H7 (cell line): Measurements from ENCODE around the gene FHOD3. TPM values are rescaled to one million over a fixed set of nuclear protein-coding genes. Genes with fewer than 3 reads are reported as not detected.

Experiments used
- DNase-seq: peaks from one replicate; pipeline ENCODE4 v3.0.0; 2012
- H3K27me3 ChIP-seq: 2 replicates; pipeline ENCODE4 v1.6.0; 2011; ENCODE audit warnings: mild to moderate bottlenecking, low read length; ENCODE audit not compliant: control insufficient read depth, insufficient read depth
- H3K36me3 ChIP-seq: replicated peaks from 2 replicates; pipeline ENCODE4 v1.5.1; 2011; ENCODE audit warnings: low read length; ENCODE audit not compliant: control insufficient read depth, insufficient read depth
- H3K4me3 ChIP-seq: 2 replicates; pipeline ENCODE4 v1.5.1; 2011; ENCODE audit warnings: low read depth, mild to moderate bottlenecking, control low read depth, low read length, moderate library complexity; ENCODE audit not compliant: insufficient read depth
- total RNA-seq: library from RNA; depleted of rRNA; stranded (reverse); fragments of >200 nt; shearing (Covaris generic); gene quantifications from 2 replicates; pipeline ENCODE4 v1.2.3, GENCODE V29; 2014

The FHOD3 gene
- total RNA-seq, 1 experiment from 2014 or later: 1.8 TPM

DNA sequence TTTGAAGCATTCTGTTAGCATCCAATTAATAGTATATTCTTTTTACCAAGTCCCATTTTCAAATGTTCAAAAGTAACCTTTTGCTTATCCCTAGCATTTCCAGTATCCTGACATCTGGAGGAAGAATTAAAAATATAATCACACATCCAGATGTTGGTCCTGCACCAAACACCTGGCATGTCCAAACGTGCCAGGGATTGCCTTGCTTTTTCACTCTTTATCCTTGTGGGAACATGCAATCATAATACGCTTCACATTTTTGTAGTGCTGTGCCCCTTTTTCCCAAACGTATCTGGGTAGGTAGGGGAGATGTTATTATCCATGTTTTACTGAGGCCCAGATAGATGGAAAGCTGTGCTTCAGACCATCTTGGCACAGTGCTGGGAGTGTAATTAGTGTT, 398.3 kb downstream of the FHOD3 start:
- Histone ChIP-seq H3K4me3 (no peak overlapping the region), H3K27me3 (peaks cover 1% of the 10 kb centered on the region; the same call in 1 of the 2 replicates), H3K36me3 (no peaks in the 10 kb centered on the region)
- DNase-seq: no peak

GRCh38 chr18:36697905-36698304, 400.4 kb downstream of the FHOD3 start:
- peaks cover under 1% of the 10 kb centered on the region; the same call in 1 of the 2 replicates for H3K27me3 ChIP-seq
- H3K36me3 ChIP-seq: no peaks in the 10 kb centered on the region
- no peak for DNase-seq
- H3K4me3 ChIP-seq: no peak overlapping the region

- Histone ChIP-seq H3K4me3 (no peak overlapping the region), H3K36me3 (no peaks in the 10 kb centered on the region), H3K27me3 (no peaks in the 10 kb centered on the region)
- no peak for DNase-seq
These were observed 403.4 kb downstream of the FHOD3 start for GRCh38 chr18:36700955-36701354.

- no peak overlapping the region for H3K4me3 ChIP-seq
- no peaks in the 10 kb centered on the region for H3K36me3 ChIP-seq
- DNase-seq: no peak
- no peaks in the 10 kb centered on the region for H3K27me3 ChIP-seq
These were observed 405.0 kb downstream of the FHOD3 start for GRCh38 chr18:36702401-36703013.

DNA sequence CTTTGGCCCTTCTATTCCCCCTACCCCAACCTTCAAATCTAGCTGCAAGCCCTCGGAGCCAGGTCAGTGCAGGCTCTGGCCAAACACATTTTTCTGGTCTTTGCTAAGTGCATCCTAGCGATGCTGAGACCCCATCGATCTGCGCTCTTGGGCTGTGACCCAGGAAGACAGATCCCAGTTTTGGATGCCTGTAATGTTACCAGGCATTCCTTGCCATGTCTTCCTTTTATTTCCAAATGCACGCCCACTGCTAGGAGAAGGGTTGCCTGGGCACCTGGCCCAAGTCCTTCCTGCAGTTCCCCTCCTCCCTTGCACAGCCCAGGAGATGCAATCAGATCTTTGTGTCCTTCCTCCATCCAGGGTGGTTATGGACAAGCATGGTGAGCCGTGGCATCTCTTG, 406.6 kb downstream of the FHOD3 start:
- no peak for DNase-seq
- Histone ChIP-seq H3K27me3 (no peaks in the 10 kb centered on the region), H3K36me3 (no peaks in the 10 kb centered on the region), H3K4me3 (no peak overlapping the region)

DNA sequence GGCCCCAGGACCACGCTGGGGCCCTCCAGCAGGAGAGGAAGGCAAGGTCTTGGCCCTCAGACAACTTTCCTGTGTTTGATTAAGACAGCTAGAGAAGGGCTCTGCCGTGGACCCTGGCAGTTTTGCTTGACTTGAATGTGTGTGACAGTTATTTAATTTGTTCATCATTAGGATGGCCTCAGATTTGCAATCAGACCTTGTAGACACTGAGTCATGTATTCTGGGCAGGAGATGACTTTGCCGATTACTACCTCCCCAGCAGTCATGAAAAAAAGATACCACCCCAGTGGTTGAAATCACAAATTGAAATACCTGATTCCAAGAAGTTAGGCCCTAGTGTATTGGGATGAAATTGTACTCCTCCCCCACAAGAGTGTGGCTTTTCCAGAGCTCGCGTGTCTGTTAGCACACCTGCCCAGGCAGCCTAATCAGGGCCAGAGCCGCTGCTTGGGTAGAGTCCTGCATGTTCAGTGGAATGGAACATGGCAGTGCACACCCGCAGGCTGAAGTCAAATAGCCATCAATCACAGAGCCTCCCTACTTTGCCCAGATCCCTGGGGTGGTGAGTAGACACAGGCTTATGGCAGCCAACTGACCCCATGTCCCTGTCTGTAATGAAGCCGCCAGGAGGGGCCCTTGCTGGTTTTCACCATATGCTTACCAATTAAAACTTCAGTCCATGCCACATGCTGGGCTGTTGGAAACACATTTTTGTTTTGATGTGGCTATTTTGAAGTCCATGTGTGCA, 408.8 kb downstream of the FHOD3 start:
- H3K27me3 ChIP-seq: no peaks in the 10 kb centered on the region
- no peak for DNase-seq
- no peak overlapping the region for H3K4me3 ChIP-seq
- H3K36me3 ChIP-seq: no peaks in the 10 kb centered on the region

DNA sequence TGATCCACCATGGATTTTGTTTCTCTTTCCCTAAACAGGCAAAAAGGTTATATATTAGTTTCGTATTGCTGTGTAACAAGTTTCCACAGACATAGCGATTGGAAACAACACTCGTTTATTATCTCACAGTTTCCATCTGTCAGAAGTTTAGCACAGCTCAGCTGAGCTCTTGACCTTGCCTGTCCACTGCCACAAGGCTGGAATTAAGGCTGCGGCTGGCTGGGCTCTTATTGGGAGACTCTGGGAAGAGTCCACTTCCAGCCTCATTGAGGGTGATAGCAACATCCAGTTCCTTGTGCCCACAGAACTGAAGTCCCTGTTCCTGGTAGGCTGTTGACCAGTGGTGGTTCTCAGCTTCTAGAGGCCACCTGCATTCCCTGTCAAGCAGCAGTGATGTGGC, 410.9 kb downstream of the FHOD3 start:
- DNase-seq: no peak
- Histone ChIP-seq H3K27me3 (no peaks in the 10 kb centered on the region), H3K4me3 (no peak overlapping the region), H3K36me3 (no peaks in the 10 kb centered on the region)

DNA sequence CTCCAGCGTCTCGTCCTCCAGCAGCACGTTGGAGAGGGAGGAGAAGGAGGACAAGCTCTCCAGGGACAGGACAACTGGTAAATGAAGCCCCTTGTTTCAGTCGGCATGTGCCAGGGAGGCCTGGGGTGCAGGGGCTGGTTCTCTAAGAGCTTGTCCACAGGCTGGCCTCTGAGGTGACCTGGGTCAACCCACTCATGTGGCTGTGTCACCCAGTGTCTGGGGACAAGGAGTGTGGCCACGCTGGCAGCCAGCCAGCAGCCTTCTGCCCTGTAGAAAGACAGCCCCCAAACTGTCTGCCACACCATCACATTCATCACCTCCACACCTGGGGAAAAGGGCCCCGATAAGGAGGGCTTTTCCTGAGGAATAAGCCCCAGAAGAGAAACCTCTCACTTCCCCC, 411.8 kb downstream of the FHOD3 start:
- no peaks in the 10 kb centered on the region for H3K36me3 ChIP-seq
- H3K4me3 ChIP-seq: no peak overlapping the region
- DNase-seq: no peak
- no peaks in the 10 kb centered on the region for H3K27me3 ChIP-seq

- no peaks in the 10 kb centered on the region for H3K27me3 ChIP-seq
- H3K4me3 ChIP-seq: no peak overlapping the region
- no peak for DNase-seq
- H3K36me3 ChIP-seq: no peaks in the 10 kb centered on the region
These were observed 413.7 kb downstream of the FHOD3 start for GRCh38 chr18:36711014-36711725.

DNA sequence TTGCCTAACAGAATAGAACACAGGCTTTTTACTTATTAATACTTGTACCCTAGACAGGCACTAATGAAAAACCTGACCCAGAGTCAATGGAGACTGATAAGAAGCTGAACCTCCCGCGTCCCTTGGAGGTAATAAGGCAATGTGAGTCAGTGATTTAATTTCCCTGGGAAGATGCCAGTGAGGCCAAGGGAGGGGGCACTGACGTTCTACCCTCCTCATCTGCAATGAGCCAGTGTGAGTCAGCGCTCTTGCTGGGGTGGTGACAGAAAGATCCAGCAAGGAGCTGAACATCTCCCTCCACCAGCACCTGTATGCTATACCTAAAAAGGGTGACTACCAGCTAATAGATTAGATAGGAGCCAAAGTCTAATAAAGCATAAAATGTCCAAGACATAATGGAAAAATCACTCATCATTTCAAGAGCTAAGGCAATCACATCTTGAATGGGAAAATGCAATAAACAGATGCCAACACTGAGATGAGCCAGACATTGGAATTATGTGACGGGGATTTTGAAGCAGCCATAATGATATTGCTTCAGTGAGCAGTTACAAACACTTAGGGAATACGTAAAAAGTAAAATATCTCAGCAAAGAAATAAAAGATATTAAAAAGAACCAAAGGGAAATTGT, 414.4 kb downstream of the FHOD3 start:
- H3K4me3 ChIP-seq: no peak overlapping the region
- H3K27me3 ChIP-seq: no peaks in the 10 kb centered on the region
- H3K36me3 ChIP-seq: no peaks in the 10 kb centered on the region
- DNase-seq: no peak

- H3K36me3 ChIP-seq: no peaks in the 10 kb centered on the region
- H3K4me3 ChIP-seq: no peak overlapping the region
- no peaks in the 10 kb centered on the region for H3K27me3 ChIP-seq
- no peak for DNase-seq
These were observed 417.0 kb downstream of the FHOD3 start for GRCh38 chr18:36714476-36714875.

DNA sequence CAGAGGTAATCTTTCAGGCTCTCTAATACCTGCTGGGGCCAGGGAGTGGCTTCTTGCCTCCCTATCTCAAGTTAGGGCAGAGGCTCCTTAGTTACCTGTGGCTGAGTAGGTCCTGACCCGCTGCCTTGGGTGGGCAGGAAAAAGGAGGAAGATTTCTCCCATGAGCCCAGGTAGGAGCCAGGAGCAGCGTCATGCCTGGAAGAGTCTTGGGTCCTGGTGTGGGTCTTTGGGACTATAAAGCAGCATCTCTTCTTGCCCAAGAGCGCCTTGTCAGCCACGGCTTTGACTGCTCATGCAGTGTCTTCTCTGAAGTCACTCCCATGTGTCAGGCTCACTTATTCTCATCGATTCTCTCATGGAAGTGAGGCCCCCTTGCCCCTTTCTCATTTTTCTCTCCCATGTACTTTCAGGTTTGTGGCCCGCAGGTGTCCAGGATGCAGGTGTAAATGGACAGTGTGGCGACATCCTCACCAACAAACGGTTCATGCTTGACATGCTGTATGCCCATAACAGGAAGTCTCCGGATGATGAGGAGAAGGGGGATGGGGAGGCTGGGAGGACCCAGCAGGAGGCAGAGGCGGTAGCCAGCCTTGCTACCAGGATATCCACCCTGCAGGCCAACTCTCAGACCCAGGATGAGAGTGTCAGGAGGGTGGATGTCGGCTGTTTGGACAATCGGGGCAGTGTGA, 420.1 kb downstream of the FHOD3 start:
- no peaks in the 10 kb centered on the region for H3K27me3 ChIP-seq
- H3K4me3 ChIP-seq: no peak overlapping the region
- H3K36me3 ChIP-seq: no peaks in the 10 kb centered on the region
- DNase-seq: no peak

GRCh38 chr18:36718705-36719328, 421.3 kb downstream of the FHOD3 start:
- H3K36me3 ChIP-seq: no peaks in the 10 kb centered on the region
- no peak overlapping the region for H3K4me3 ChIP-seq
- no peaks in the 10 kb centered on the region for H3K27me3 ChIP-seq
- no peak for DNase-seq

DNA sequence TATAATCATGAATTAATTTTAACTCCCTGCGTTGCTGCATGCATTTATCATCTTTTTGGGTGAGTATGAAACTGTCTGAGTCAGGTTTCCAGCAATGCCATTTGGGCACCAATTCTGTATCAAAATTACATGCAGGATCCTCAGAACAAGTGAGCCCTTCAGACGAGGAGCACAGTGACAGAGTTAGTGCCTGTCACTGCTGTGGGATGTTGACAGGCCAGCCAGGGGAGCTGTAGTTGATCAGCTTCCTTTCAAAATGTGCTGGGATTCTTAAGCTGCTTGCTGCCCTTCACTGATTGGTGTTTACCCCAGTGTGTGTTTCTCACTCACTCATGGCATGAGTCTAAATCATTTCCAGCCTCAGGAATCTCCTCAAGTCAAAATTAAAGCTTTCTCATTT, 422.1 kb downstream of the FHOD3 start:
- DNase-seq: no peak
- H3K4me3 ChIP-seq: no peak overlapping the region
- H3K36me3 ChIP-seq: no peaks in the 10 kb centered on the region
- no peaks in the 10 kb centered on the region for H3K27me3 ChIP-seq
